ENCODE results near the gene EGFR.

The EGFR gene

GRCh38 chr7:55101359-55101758 is 82.5 kb downstream of the EGFR start:
- DNase-seq (ENCODE audit: low read depth): no peak

- no peak for DNase-seq (ENCODE audit: low read depth)
Measured at GRCh38 chr7:55104123-55104522, 85.3 kb downstream of the EGFR start.

DNA sequence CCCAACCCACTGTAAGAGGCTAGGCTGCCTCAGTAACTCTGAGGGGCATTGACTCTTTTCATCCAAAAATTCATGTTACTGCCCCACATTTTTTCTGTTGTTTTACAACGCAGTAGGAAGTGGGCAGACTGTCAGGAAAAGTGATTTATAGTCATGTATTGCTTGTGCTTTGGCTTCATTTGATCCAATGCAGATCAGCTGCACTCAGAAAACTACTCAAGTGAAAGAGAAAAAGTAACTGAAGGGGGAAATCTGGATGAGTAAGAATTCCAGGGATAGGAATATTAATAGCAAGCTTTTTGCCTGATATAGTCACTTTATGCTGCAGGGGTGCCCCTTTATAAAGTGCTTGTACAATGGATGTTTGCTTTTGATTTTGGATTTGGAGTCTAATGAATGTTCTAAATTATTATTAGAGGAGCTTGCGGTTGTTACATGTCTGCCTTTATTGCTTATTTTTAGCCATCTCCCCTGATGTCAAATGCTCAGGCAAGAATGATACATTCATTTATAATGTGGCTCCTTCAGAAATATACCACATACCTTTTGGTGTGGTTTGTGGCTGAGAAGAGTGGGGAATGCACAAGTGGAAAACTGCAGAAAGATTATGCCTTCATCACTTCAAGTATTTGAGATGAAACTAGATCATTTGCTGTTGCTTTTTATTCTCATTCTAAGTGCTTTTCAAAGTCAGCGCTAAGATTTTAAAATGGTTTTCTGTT is 86.1 kb downstream of the EGFR start:
- no peak for DNase-seq (ENCODE audit: low read depth)

- DNase-seq (ENCODE audit: low read depth): no peak
Measured at GRCh38 chr7:55105952-55106351, 87.1 kb downstream of the EGFR start.

GRCh38 chr7:55107946-55108345 is 89.1 kb downstream of the EGFR start:
- no peak for DNase-seq (ENCODE audit: low read depth)

GRCh38 chr7:55108401-55108800 is 89.6 kb downstream of the EGFR start:
- no peak for DNase-seq (ENCODE audit: low read depth)

- no peak for DNase-seq (ENCODE audit: low read depth)
Measured at GRCh38 chr7:55108818-55109217, 90.0 kb downstream of the EGFR start.

- no peak for DNase-seq (ENCODE audit: low read depth)
Measured at GRCh38 chr7:55109404-55110167, 90.8 kb downstream of the EGFR start.

- no peak for DNase-seq (ENCODE audit: low read depth)
Measured at GRCh38 chr7:55110282-55110992, 91.6 kb downstream of the EGFR start.

- DNase-seq (ENCODE audit: low read depth): no peak
Measured at GRCh38 chr7:55110993-55111361, 92.2 kb downstream of the EGFR start.

DNA sequence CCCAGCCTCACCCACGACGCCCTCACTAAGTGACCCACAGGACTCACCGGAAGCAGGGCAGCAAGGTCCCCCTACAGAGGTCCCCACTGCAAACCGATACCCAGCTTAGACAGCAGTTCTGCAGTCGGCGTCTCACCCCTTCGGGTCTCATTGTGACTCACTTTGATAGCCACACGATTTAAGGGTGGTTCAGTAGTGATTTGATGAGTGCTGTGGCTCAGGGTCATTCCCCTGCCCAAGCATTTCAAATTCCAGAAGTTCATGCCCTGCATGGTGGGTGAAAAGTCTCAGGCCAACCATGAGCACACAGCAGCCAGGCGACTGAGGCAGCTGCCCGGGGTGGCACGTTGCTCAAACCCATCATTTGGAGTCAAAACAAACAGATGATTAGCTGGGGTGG is 93.2 kb downstream of the EGFR start:
- DNase-seq (ENCODE audit: low read depth): no peak

GRCh38 chr7:55113760-55114540 is 95.1 kb downstream of the EGFR start:
- no peak for DNase-seq (ENCODE audit: low read depth)

- no peak for DNase-seq (ENCODE audit: low read depth)
Measured at GRCh38 chr7:55117286-55117685, 98.5 kb downstream of the EGFR start.

GRCh38 chr7:55118426-55118825 is 99.6 kb downstream of the EGFR start:
- no peak for DNase-seq (ENCODE audit: low read depth)

- no peak for DNase-seq (ENCODE audit: low read depth)
Measured at GRCh38 chr7:55119571-55119970, 100.8 kb downstream of the EGFR start.

DNA sequence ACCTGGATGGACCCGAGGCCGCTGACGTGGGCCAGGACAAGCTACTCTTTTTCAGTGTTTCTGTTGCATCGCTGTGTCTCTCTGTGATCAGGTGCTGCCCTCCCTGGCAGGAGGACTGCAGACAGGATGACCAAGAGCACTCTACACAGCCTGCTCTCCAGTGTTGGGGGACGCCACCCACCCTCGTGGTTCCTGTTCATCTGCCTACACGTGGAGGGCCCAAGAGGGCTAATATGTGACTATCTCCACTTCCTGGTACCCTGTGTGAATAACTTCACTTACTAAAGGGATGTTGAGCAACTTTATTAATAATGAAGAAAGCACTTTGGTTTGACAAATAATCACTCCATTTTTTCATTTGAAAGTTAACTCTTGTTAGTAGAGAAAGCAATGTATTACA is 101.3 kb downstream of the EGFR start:
- no peak for DNase-seq (ENCODE audit: low read depth)

DNA sequence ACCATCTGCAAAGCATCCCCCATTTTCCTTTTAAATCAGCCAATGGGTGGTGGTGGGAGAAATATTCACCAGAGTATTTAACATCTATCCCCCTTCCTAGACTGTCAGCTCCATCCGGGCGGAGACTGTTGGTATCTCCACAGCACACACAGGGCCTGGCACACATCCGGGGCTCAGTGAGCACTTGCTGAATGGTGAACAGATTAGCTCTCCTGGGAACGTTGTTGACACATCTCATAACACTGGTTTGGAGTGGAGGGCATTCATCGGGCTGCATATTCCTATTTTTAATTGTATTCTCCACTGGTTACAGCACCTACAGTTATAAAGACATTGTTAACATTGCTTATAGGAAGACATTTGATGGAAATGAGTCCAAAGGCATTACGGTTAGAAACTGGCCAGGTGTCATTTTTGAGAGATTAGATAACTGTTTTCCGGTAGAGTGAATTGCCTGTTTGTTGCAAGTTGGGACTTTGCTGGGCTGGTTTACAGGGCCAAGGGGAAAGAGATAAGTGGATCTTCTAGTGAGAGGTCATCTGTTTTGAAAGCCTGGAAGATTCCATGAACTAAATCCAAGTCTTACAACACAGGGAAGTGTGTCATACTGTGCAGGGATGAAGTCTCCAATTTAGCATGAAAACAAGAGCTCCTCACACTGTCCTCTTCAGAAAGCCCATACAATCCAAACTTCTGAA is 101.8 kb downstream of the EGFR start:
- DNase-seq (ENCODE audit: low read depth): no peak

DNA sequence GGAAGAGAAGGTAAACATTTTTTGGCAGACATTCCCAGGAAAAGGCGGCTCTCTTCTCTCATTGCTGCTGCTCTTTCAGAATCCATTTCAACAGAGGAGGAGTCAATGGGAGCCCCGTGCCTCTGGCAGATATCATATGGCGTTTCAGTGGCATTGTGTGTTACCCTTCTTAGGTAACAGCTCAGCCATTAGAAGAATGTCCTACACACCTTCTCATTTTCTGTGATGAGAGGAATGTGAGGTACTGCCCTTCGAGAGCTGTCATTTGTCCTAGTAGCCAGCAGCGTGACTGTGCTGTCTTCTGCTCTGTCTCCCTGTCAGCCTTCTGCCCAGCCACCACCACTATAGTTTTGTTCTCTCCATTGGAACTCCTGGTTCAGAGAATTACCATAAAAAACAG is 102.4 kb downstream of the EGFR start:
- no peak for DNase-seq (ENCODE audit: low read depth)

- no peak for DNase-seq (ENCODE audit: low read depth)
Measured at GRCh38 chr7:55122263-55122662, 103.4 kb downstream of the EGFR start.

DNA sequence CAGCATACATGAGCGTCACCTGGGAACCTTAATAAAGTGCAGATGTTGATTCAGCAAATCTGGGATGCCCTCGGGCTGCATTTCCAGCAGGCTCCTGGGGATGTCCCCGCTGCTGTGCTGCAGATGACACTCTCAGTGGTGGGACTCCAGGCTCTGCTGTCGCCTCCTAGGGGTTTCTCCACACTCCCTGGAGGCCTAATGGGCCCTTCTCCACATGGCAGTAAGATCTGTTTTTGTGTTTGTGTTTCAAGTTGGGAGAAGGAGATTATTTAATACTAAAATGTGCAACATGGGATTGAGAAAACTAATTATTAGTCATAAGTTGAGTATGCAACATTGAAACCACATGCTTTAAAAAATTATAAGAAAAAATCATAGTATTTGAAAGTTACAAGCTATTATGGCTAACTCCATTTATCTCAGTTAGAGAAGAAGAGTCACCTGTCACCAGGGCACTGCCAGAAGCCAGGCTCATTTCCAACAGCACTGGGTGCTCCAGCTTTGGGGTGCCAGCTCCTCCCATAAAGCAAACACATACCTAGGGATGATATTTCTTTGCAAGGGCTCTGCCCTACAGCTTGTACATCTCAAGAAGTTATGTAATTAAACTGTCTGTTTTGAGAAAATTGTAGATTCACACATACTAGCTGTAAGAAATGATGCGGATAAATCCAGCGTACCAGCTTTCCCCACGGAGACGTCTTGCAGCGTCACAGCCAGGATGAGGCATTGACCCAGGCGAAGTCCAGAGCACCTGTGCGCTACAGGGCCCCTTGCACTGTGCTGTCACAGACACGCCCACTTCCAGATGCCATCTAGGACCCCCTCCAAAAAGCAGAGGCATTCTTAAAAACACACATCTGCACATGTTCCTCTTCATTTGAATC is 106.4 kb downstream of the EGFR start:
- no peak for DNase-seq (ENCODE audit: low read depth)

GRCh38 chr7:55127135-55127551 is 108.3 kb downstream of the EGFR start:
- no peak for DNase-seq (ENCODE audit: low read depth)

All from CMK (cell line).